Right lobe of liver (tissue), 6 donors: ENCODE data around the gene INAFM2. TPM values are rescaled to one million over a fixed set of nuclear protein-coding genes. Genes with fewer than 3 reads are reported as not detected.

Experiments
- ATAC-seq, 4 donors: fragments of 200-7000 bp; cut with Tn5 transposase; one replicate each; pipeline ENCODE4 v1.9.1; 2020; ENCODE audit warnings: mild to moderate bottlenecking in 4 of 4, moderate library complexity in 4 of 4
- DNase-seq, 3 donors: peaks; one replicate each; pipeline ENCODE4 v3.0.0-alpha.2; 2020
- H3K27ac ChIP-seq, 3 donors: fragments of 200-600 bp; one replicate each; pipeline ENCODE4 v1.8.0; 2022
- H3K27me3 ChIP-seq, 2 donors: fragments of 200-600 bp; one replicate each; pipeline ENCODE4 v1.8.0; 2022
- H3K36me3 ChIP-seq, 4 donors: fragments of 200-600 bp; sonication (generic) in 1 of 4; one replicate each; pipeline versions ENCODE4 v1.5.1 to v1.8.0; 2017 to 2022; ENCODE audit warnings: control low read depth in 1 of 4
- H3K4me1 ChIP-seq, 4 donors: fragments of 200-600 bp; sonication (generic) in 1 of 4; one replicate each; pipeline versions ENCODE4 v1.5.1 to v1.8.0; 2017 to 2022; ENCODE audit warnings: control low read depth in 1 of 4
- H3K4me3 ChIP-seq, 3 donors: fragments of 200-600 bp; one replicate each; pipeline ENCODE4 v1.8.0; 2022
- H3K9me3 ChIP-seq, 4 donors: fragments of 200-600 bp; sonication (generic) in 1 of 4; one replicate each; pipeline versions ENCODE4 v1.5.1 to v1.8.0; 2017 to 2022; ENCODE audit warnings: control low read depth in 1 of 4
- POLR2A ChIP-seq: fragments of 450-650 bp; IDR thresholded peaks from one replicate; pipeline ENCODE4 v1.6.1; 2017; ENCODE audit warnings: antibody characterized with exemption, mild to moderate bottlenecking
- WGBS: methylation state at CpG from one replicate; pipeline ENCODE4 v1.1.6; 2018; ENCODE audit warnings: low coverage, low lambda C conversion rate; ENCODE audit not compliant: insufficient coverage; ENCODE audit errors: missing lambda C conversion rate; 5-methylcytosine and 5-hydroxymethylcytosine counted together
- intact Hi-C, 2 donors: fragments of 100-400 bp; cut with DNase I; formaldehyde crosslinking; loops; one replicate each; pipeline versions ENCODE4 v1.11.2 to v1.14.1; 2022
- total RNA-seq, 6 experiments: library from RNA; depleted of rRNA in 2 of 6; stranded (reverse); fragments of >200 nt in 2 of 6; fragmentation: NEBNext Ultra II Directional in 3 of 6; extraction: Animal tissue kit (Norgen Biotek cat#: 25700) in 3 of 6; gene quantifications; one replicate each; pipeline versions ENCODE4 v1.1.0 to v1.2.4, GENCODE V29; 2016 to 2023
- TF ChIP-seq, protein P1 (sequence below), 4 donors: fragments of 200-600 bp in 3 of 4; fragments of 450-650 bp in 1 of 4; IDR thresholded peaks; one replicate each; pipeline versions ENCODE4 v1.5.1 to v1.8.0; 2016 to 2022; ENCODE audit warnings: antibody characterized with exemption in 4 of 4, mild to moderate bottlenecking in 2 of 4
- donor health status: DM: no; HTN: yes; CAD: no.
- donor health status: DM: no; HTN: no; CAD: no.
- donor health status: DM: no; HTN: no; CAD: no.
- donor health status: DM: no; HTN: yes; CAD: no.
- donor health status: DM: no; HTN: yes; CAD: no.

INAFM2 gene
- total RNA-seq, 6 experiments from 2014 or later, result 4.6 to 8.7 (median 5.8) TPM

DNA sequence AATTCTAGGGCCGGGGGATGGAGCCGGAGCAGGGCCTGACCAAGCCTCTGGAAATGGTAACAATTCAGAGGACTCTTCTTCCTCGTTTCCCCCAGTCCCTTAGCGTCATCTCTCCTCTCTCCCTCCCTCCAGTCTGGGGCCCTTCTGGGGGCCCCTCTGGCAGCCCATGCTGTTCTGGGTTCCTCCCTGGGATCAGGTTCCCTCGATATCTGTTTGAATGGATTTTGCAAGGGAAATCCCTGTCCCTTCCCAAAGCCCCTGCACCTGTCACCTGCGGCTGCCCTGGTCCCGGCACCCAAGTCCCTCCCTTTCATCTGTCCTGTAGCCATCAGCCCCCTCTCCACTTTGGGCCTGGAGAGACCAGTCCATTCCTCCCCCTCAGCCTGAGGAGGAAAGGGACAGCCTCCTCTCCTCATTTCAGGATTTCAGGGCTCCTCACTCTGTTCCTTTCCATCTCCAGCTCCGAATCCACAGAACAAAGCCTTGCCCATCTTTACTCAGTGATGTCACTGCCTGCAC, 14.1 kb upstream of the INAFM2 start:
- TF ChIP-seq, protein P1, sequence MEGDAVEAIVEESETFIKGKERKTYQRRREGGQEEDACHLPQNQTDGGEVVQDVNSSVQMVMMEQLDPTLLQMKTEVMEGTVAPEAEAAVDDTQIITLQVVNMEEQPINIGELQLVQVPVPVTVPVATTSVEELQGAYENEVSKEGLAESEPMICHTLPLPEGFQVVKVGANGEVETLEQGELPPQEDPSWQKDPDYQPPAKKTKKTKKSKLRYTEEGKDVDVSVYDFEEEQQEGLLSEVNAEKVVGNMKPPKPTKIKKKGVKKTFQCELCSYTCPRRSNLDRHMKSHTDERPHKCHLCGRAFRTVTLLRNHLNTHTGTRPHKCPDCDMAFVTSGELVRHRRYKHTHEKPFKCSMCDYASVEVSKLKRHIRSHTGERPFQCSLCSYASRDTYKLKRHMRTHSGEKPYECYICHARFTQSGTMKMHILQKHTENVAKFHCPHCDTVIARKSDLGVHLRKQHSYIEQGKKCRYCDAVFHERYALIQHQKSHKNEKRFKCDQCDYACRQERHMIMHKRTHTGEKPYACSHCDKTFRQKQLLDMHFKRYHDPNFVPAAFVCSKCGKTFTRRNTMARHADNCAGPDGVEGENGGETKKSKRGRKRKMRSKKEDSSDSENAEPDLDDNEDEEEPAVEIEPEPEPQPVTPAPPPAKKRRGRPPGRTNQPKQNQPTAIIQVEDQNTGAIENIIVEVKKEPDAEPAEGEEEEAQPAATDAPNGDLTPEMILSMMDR (IDR thresholded peaks at IDR 0.05), result no peak
- no peak for TF ChIP-seq POLR2A
- no peaks in the 10 kb centered on the region for H3K27me3 ChIP-seq
- no peaks in the 10 kb centered on the region for H3K9me3 ChIP-seq
- H3K36me3 ChIP-seq, result no peaks in the 10 kb centered on the region
- no peaks in the 10 kb centered on the region for H3K4me1 ChIP-seq
- H3K27ac ChIP-seq, result no peak overlapping the region
- ATAC-seq, result no peak
- intact Hi-C loops, result no loop called here
- DNase-seq, result peak in 1 of 3 donors; percentile 53
- 72% methylated on average over 4 of the region's 8 CpGs for WGBS
- no peak overlapping the region for H3K4me3 ChIP-seq

DNA sequence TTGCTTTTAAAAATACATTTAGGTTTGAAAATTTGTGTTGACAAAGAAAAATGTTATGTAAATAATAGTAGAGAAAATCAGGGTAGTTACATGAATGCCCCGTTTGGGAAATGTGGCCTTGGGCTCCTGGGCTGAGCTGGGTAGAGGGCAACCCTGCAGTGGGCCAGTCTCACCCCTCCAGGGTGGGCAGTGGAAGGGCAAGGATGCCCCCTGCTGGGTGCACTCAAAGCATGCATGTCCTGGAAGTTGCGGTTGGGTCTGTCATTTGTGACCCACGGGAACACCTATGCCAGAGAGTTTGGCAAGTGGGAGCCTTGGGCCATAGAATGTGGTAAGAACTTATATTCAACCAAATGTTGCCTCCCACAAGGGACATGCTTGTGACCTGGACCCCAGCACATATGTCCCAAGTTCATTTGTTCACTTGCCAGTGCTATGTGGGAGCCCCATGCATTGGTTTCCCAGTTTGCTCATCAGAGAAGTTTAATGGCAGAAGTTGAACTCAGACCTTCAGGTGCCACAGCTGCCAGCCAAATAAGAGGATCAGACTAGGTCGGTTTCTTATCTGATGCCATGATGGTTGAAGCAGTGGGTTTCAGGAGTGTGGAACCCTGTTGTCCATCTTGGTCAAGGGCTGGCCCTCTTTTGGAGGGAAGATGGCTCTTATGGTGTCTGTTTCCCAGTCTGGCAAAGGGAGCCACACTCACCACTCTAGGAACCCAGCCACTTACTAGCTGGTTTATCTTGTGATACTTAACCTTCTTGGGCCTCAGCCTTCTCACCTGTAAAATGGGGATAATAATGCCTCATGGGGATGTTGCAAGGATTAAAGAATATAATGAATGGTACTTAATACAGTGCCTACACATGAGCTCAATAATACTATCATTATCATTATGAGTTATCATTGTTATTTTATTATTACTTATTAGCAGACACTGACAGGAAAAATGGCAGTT, 13.2 kb upstream of the INAFM2 start:
- 8% methylated on average over 2 of the region's 4 CpGs for WGBS
- no peak overlapping the region for H3K27ac ChIP-seq
- intact Hi-C loops, result no loop called here
- no peak overlapping the region for H3K4me3 ChIP-seq
- peak; percentile 67 to 77 (median 72) for ATAC-seq
- no peaks in the 10 kb centered on the region for H3K4me1 ChIP-seq
- H3K27me3 ChIP-seq, result no peaks in the 10 kb centered on the region
- H3K36me3 ChIP-seq, result no peaks in the 10 kb centered on the region
- no peaks in the 10 kb centered on the region for H3K9me3 ChIP-seq
- no peak for TF ChIP-seq POLR2A
- TF ChIP-seq, protein P1 (IDR thresholded peaks at IDR 0.05), result peak; percentile 75 to 87 (median 80)
- peak; percentile 69 to 77 (median 72) for DNase-seq

DNA sequence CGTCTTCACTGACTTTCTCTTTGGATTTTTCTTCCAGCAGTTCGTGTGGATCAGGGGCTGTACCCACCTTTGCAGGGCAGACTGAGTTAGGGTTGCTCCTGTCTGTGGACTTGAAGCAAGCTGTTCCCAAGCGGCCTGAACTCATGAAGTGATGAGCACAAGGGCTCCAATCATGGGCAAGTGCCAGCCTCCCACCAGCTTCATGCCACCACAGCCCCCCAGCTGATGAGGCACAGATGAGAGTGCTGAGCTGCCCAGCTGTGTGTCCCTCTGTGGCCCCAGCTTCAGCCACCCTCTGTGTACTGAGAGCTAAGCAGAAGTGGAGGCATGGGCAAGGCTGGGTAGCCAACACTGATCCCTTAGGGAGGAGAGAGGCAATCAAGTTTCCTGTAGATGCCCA, 12.5 kb upstream of the INAFM2 start:
- Histone ChIP-seq H3K27me3 (no peaks in the 10 kb centered on the region), H3K4me1 (no peaks in the 10 kb centered on the region), H3K4me3 (no peak overlapping the region), H3K9me3 (no peaks in the 10 kb centered on the region), H3K36me3 (no peaks in the 10 kb centered on the region), H3K27ac (no peak overlapping the region)
- intact Hi-C loops, result no loop called here
- DNase-seq (peak in 1 of 3 donors; percentile 30), ATAC-seq (no peak)
- WGBS, result 20% methylated on average over 2 of the region's 3 CpGs
- TF ChIP-seq, protein P1 (IDR thresholded peaks at IDR 0.05), result no peak
- no peak for TF ChIP-seq POLR2A

DNA sequence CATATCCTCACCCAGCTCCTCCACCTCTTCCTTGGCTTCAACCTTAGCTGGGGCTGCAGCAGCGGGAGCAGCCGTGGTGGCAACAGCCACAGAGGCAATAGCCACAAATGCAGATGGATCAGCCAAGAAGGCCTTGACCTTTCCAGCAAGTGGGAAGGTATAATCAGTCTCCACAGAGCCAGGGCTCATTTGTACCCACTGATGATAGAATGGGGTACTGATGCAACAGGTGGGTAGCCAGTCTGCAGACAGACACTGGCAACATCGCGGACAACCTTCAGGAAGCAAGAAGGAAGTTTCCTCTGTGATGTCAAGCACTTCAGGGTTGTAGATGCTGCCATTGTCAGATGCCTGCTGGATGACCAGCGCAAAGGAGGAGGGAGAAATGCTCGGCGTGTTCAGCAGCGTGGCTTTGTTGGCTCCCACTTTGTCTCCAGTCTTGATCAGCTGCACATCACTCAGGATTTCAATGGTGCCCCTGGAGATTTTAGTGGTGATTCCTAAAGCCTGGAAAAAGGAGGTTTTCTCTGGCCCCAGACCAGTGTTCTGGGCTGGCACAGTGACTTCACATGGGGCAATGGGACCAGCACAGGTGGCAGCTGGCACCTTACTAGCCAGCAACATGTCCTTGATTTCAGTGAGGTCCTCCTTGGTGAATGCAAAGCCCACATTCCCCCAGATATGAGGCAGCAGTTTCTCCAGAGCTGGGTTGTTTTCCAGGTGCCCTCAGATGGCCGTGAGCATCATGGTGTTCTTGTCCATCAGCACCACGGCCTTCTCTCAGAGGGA, 10.9 kb upstream of the INAFM2 start:
- DNase-seq (no peak), ATAC-seq (no peak)
- no peak for TF ChIP-seq POLR2A
- TF ChIP-seq, protein P1 (IDR thresholded peaks at IDR 0.05), result no peak
- no peaks in the 10 kb centered on the region for H3K36me3 ChIP-seq
- no peaks in the 10 kb centered on the region for H3K4me1 ChIP-seq
- no peak overlapping the region for H3K27ac ChIP-seq
- intact Hi-C loops, result no loop called here
- no peak overlapping the region for H3K4me3 ChIP-seq
- H3K27me3 ChIP-seq, result no peaks in the 10 kb centered on the region
- 100% methylated on average over 2 of the region's 10 CpGs for WGBS
- no peaks in the 10 kb centered on the region for H3K9me3 ChIP-seq
